Muscle layer of colon (tissue), 2 donors: ENCODE measurements around the gene TMEM25.

Source experiments
- H3K27ac ChIP-seq: one replicate; pipeline ENCODE4 v1.7.0; 2013; ENCODE audit warnings: low read depth, mild to moderate bottlenecking, low read length, moderate library complexity
- H3K27me3 ChIP-seq, 2 donors: one replicate each; pipeline ENCODE4 v1.7.0; 2013; ENCODE audit warnings: low read length in 2 of 2, mild to moderate bottlenecking in 2 of 2; ENCODE audit not compliant: insufficient read depth in 2 of 2, control insufficient read depth in 1 of 2
- H3K36me3 ChIP-seq: one replicate; pipeline ENCODE4 v1.7.0; 2013; ENCODE audit warnings: mild to moderate bottlenecking, low read length; ENCODE audit not compliant: insufficient read depth
- H3K4me1 ChIP-seq: one replicate; pipeline ENCODE4 v1.7.0; 2013; ENCODE audit warnings: mild to moderate bottlenecking, low read length; ENCODE audit not compliant: insufficient read depth
- H3K4me3 ChIP-seq, 2 donors: one replicate each; pipeline ENCODE4 v1.7.0; 2013; ENCODE audit warnings: low read length in 2 of 2, low read depth in 1 of 2, mild to moderate bottlenecking in 1 of 2, moderate library complexity in 1 of 2
- H3K9ac ChIP-seq: one replicate; pipeline ENCODE4 v1.7.0; 2013; ENCODE audit warnings: low read length
- H3K9me3 ChIP-seq: one replicate; pipeline ENCODE4 v1.7.0; 2013; ENCODE audit warnings: mild to moderate bottlenecking, low read length
- donor health status: abdominal sarcoma.
- donor health status: Adenocarcinoma of cecum.

TMEM25 gene

GRCh38 chr11:118532852-118533768 lies 2.1 kb downstream of the TMEM25 start:
- peaks cover 11% of the 10 kb centered on the region for H3K36me3 ChIP-seq
- H3K4me3 ChIP-seq = no peak overlapping the region
- no peak overlapping the region for H3K27ac ChIP-seq
- H3K9me3 ChIP-seq = no peaks in the 10 kb centered on the region
- no peak overlapping the region for H3K9ac ChIP-seq
- H3K27me3 ChIP-seq = no peaks in the 10 kb centered on the region
- peaks cover 23% of the 10 kb centered on the region for H3K4me1 ChIP-seq

- H3K4me3 ChIP-seq = no peak overlapping the region
- no peak overlapping the region for H3K27ac ChIP-seq
- peaks cover 11% of the 10 kb centered on the region for H3K36me3 ChIP-seq
- H3K9ac ChIP-seq = no peak overlapping the region
- H3K27me3 ChIP-seq = no peaks in the 10 kb centered on the region
- no peaks in the 10 kb centered on the region for H3K9me3 ChIP-seq
- peaks cover 19% of the 10 kb centered on the region for H3K4me1 ChIP-seq
Measured at GRCh38 chr11:118533769-118534729, 3.1 kb downstream of the TMEM25 start.

- no peaks in the 10 kb centered on the region for H3K27me3 ChIP-seq
Measured at GRCh38 chr11:118535261-118535660, 4.3 kb downstream of the TMEM25 start.

GRCh38 chr11:118536726-118537125 lies 5.7 kb downstream of the TMEM25 start:
- H3K27ac ChIP-seq = no peak overlapping the region
- H3K4me3 ChIP-seq = no peak overlapping the region
- H3K9ac ChIP-seq = no peak overlapping the region
- no peaks in the 10 kb centered on the region for H3K9me3 ChIP-seq
- no peaks in the 10 kb centered on the region for H3K27me3 ChIP-seq
- H3K4me1 ChIP-seq = peaks cover 2% of the 10 kb centered on the region
- peaks cover 11% of the 10 kb centered on the region for H3K36me3 ChIP-seq

More at GRCh38 chr11:118535261-118535660, 4.3 kb downstream of the TMEM25 start:
- no peak overlapping the region for H3K27ac ChIP-seq
- H3K4me1 ChIP-seq = peaks cover 6% of the 10 kb centered on the region
- H3K4me3 ChIP-seq = no peak overlapping the region
- no peaks in the 10 kb centered on the region for H3K9me3 ChIP-seq
- H3K36me3 ChIP-seq = peaks cover 11% of the 10 kb centered on the region
- H3K9ac ChIP-seq = no peak overlapping the region

GRCh38 chr11:118537409-118537980 lies 6.5 kb downstream of the TMEM25 start:
- no peak overlapping the region for H3K27ac ChIP-seq
- no peak overlapping the region for H3K4me3 ChIP-seq
- no peak overlapping the region for H3K9ac ChIP-seq
- peaks cover 11% of the 10 kb centered on the region for H3K36me3 ChIP-seq
- H3K4me1 ChIP-seq = no peaks in the 10 kb centered on the region
- H3K9me3 ChIP-seq = no peaks in the 10 kb centered on the region
- H3K27me3 ChIP-seq = no peaks in the 10 kb centered on the region

- Histone ChIP-seq H3K4me3 (no peak overlapping the region), H3K9me3 (no peaks in the 10 kb centered on the region), H3K36me3 (peaks cover 20% of the 10 kb centered on the region), H3K4me1 (no peaks in the 10 kb centered on the region), H3K27me3 (no peaks in the 10 kb centered on the region), H3K27ac (no peak overlapping the region), H3K9ac (no peak overlapping the region)
Measured at GRCh38 chr11:118544010-118544646, 13.1 kb downstream of the TMEM25 start.

- no peak overlapping the region for H3K9ac ChIP-seq
- no peak overlapping the region for H3K4me3 ChIP-seq
- no peaks in the 10 kb centered on the region for H3K27me3 ChIP-seq
- H3K9me3 ChIP-seq = no peaks in the 10 kb centered on the region
- no peaks in the 10 kb centered on the region for H3K4me1 ChIP-seq
- H3K27ac ChIP-seq = no peak overlapping the region
- H3K36me3 ChIP-seq = peaks cover 20% of the 10 kb centered on the region
Measured at GRCh38 chr11:118544647-118545010, 13.6 kb downstream of the TMEM25 start.

- no peaks in the 10 kb centered on the region for H3K9me3 ChIP-seq
- H3K27ac ChIP-seq = no peak overlapping the region
- H3K4me1 ChIP-seq = no peaks in the 10 kb centered on the region
- H3K36me3 ChIP-seq = peaks cover 20% of the 10 kb centered on the region
- no peak overlapping the region for H3K4me3 ChIP-seq
- H3K27me3 ChIP-seq = no peaks in the 10 kb centered on the region
- no peak overlapping the region for H3K9ac ChIP-seq
Measured at GRCh38 chr11:118545533-118545932, 14.5 kb downstream of the TMEM25 start.

GRCh38 chr11:118547132-118547531 lies 16.1 kb downstream of the TMEM25 start:
- no peaks in the 10 kb centered on the region for H3K9me3 ChIP-seq
- no peaks in the 10 kb centered on the region for H3K27me3 ChIP-seq
- H3K36me3 ChIP-seq = peaks cover 26% of the 10 kb centered on the region
- H3K4me1 ChIP-seq = no peaks in the 10 kb centered on the region
- no peak overlapping the region for H3K9ac ChIP-seq
- H3K4me3 ChIP-seq = no peak overlapping the region
- H3K27ac ChIP-seq = no peak overlapping the region

- no peaks in the 10 kb centered on the region for H3K9me3 ChIP-seq
- H3K27me3 ChIP-seq = no peaks in the 10 kb centered on the region
- H3K4me3 ChIP-seq = no peak overlapping the region
- no peak overlapping the region for H3K27ac ChIP-seq
- H3K36me3 ChIP-seq = peaks cover 35% of the 10 kb centered on the region
- H3K4me1 ChIP-seq = no peaks in the 10 kb centered on the region
- no peak overlapping the region for H3K9ac ChIP-seq
Measured at GRCh38 chr11:118552341-118552740, 21.3 kb downstream of the TMEM25 start.

- H3K4me1 ChIP-seq = peaks cover 5% of the 10 kb centered on the region
- H3K36me3 ChIP-seq = peaks cover 20% of the 10 kb centered on the region
- H3K4me3 ChIP-seq = no peak overlapping the region
- H3K9me3 ChIP-seq = no peaks in the 10 kb centered on the region
- H3K9ac ChIP-seq = no peak overlapping the region
- H3K27me3 ChIP-seq = no peaks in the 10 kb centered on the region
- no peak overlapping the region for H3K27ac ChIP-seq
Measured at GRCh38 chr11:118560806-118561205, 29.8 kb downstream of the TMEM25 start.
